ENCODE measurements around the gene KCNMB3. TPM values are rescaled to one million over a fixed set of nuclear protein-coding genes. Genes with fewer than 3 reads are reported as not detected.

The KCNMB3 gene
- total RNA-seq: 0.16 and 0.90 TPM in 2 replicates

DNA sequence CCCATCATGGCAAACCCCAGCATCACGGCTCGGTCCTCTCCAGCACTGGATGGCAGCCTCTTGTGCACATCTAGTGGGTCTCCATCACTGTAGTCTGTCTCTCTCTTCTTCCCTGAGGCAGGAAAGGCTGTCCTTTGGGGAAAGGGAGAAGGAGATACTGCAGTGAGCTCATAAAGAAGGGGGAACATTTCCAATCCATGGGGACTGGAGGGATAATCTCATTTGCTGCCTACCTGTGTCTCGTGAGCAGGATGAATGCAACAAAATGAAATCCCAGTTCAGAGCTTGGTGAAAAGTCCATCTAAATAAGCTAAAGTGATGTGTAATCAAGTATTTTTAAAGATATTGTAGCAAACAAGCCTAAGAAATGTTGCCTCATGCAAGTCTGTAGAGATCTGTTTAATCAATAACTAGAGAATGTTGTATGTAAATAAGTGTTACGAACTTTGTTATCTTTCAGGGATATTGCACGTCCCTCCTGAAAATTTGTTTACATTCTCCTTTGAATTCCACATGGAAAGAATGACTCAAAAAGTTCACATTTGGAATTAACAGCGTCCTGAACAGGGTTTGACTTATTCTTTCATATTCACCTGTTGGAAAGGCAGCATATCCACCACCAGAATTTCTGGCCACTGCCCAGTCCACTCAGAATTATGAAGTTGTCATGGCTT is at the start of gene KCNMB3:
Gene KCNMB3, minus strand, starts transcription at position 312 of the 674 bp plus-strand sequence. Its CDS starts 124 bp downstream, at position 188.

Other genes with a start within 250 kb of the KCNMB3 start
- gene ZMAT3, start 179.3 kb downstream of the KCNMB3 start, total RNA-seq: 13.7 and 29.0 TPM in 2 replicates
- 15.0 and 23.5 TPM in 2 replicates for gene PIK3CA, start 102.8 kb downstream of the KCNMB3 start, total RNA-seq
- 34.5 and 37.2 TPM in 2 replicates for gene ZNF639, start 71.9 kb upstream of the KCNMB3 start, total RNA-seq
- 23.8 and 25.8 TPM in 2 replicates for gene MFN1, start 96.6 kb upstream of the KCNMB3 start, total RNA-seq
- 37.1 and 43.5 TPM in 2 replicates for gene GNB4, start 200.4 kb upstream of the KCNMB3 start, total RNA-seq

Measured in cardiac atrium fibroblast (primary cell).